H1 (cell line): ENCODE data around the gene RPL37A. TPM values are rescaled to one million over a fixed set of nuclear protein-coding genes. Genes with fewer than 3 reads are reported as not detected.

Source experiments
- CTCF ChIA-PET: fragments of 300-600 bp; sonication (Branson Sonifier 250); formaldehyde crosslinking; loops from one replicate; lab custom pipeline; 2021; ENCODE audit not compliant: partially characterized antibody; lab: Charles Lee
- POLR2A ChIA-PET: fragments of 300-600 bp; sonication (Branson Sonifier 250); formaldehyde crosslinking; loops from one replicate; lab custom pipeline; 2021; ENCODE audit warnings: inconsistent platforms; ENCODE audit not compliant: partially characterized antibody; lab: Charles Lee
- DNase-seq, 2 experiments: peaks; one replicate each; pipeline versions ENCODE4 v3.0.0 to v3.0.0-alpha.2; 2010 to 2022; ENCODE audit warnings: low spot score in 2 of 2, low read depth in 1 of 2, mixed read lengths in 1 of 2
- FAIRE-seq: peaks from 2 replicates; lab custom pipeline; 2011; peaks lifted over from hg19 to GRCh38; lab: Jason Lieb, UNC
- H2AFZ ChIP-seq: 2 replicates; pipeline ENCODE4 v1.8.1; 2012; ENCODE audit warnings: low read length, inconsistent platforms
- H2AK5ac ChIP-seq: 2 replicates; pipeline ENCODE4 v1.6.1; 2013; ENCODE audit warnings: low read depth, low read length
- H2BK120ac ChIP-seq: replicated peaks from 2 replicates; pipeline ENCODE3; 2013; ENCODE audit warnings: low read depth, low read length, inconsistent platforms
- H2BK12ac ChIP-seq: 2 replicates; pipeline ENCODE4 v1.6.1; 2013; ENCODE audit warnings: low read depth, low read length
- H2BK15ac ChIP-seq: 2 replicates; pipeline ENCODE4 v1.6.1; 2013; ENCODE audit warnings: low read length
- H2BK20ac ChIP-seq: 2 replicates; pipeline ENCODE4 v1.6.1; 2013; ENCODE audit warnings: low read length
- H2BK5ac ChIP-seq: 2 replicates; pipeline ENCODE4 v1.6.1; 2013; ENCODE audit warnings: low read depth, low read length
- H3K14ac ChIP-seq: 2 replicates; pipeline ENCODE4 v1.6.1; 2013; ENCODE audit warnings: inconsistent platforms; ENCODE audit not compliant: insufficient read length
- H3K18ac ChIP-seq: 2 replicates; pipeline ENCODE4 v1.6.1; 2013; ENCODE audit warnings: low read length; ENCODE audit errors: extremely low read depth
- H3K23ac ChIP-seq: 2 replicates; pipeline ENCODE4 v1.6.1; 2013; ENCODE audit warnings: inconsistent platforms; ENCODE audit not compliant: insufficient read length
- H3K23me2 ChIP-seq: 2 replicates; pipeline ENCODE4 v1.6.1; 2013; ENCODE audit warnings: low read depth, low read length
- H3K27ac ChIP-seq: 2 replicates; pipeline ENCODE4 v1.6.1; 2011; ENCODE audit warnings: low read depth, low read length, inconsistent platforms
- H3K27me3 ChIP-seq, 4 experiments: replicated peaks in 1 of 4; 1 replicate in 1 of 4; 2 replicates in 3 of 4; pipeline versions ENCODE4 v1.6.1 to v1.8.1; 2011 to 2013; ENCODE audit warnings: low read length in 3 of 4, mild to moderate bottlenecking in 3 of 4, inconsistent platforms in 2 of 4, mixed read lengths in 2 of 4, moderate library complexity in 1 of 4; ENCODE audit not compliant: control insufficient read depth in 3 of 4, insufficient read depth in 3 of 4; ENCODE audit errors: extremely low read depth in 1 of 4
- H3K36me3 ChIP-seq, 4 experiments: 2 replicates each; pipeline versions ENCODE4 v1.6.1 to v1.8.1; 2011 to 2013; ENCODE audit warnings: mild to moderate bottlenecking in 4 of 4, low read length in 3 of 4, moderate library complexity in 2 of 4, control low read depth in 1 of 4, inconsistent platforms in 1 of 4; ENCODE audit not compliant: insufficient read depth in 4 of 4, control insufficient read depth in 2 of 4
- H3K4ac ChIP-seq: replicated peaks from 2 replicates; pipeline ENCODE3; 2013; ENCODE audit warnings: low read length, low read depth, mixed read lengths, inconsistent platforms; ENCODE audit not compliant: insufficient read length
- H3K4me1 ChIP-seq, 4 experiments: replicated peaks in 1 of 4; 1 replicate in 1 of 4; 2 replicates in 3 of 4; pipeline versions ENCODE4 v1.6.1 to v1.8.1; 2011 to 2013; ENCODE audit warnings: low read length in 3 of 4, inconsistent platforms in 2 of 4, mixed read lengths in 1 of 4; ENCODE audit not compliant: insufficient read depth in 4 of 4, control insufficient read depth in 3 of 4
- H3K4me2 ChIP-seq, 2 experiments: 2 replicates each; pipeline versions ENCODE4 v1.6.1 to v1.8.1; 2011 to 2013; ENCODE audit warnings: low read depth in 2 of 2, low read length in 2 of 2, control low read depth in 1 of 2, inconsistent platforms in 1 of 2, mild to moderate bottlenecking in 1 of 2; ENCODE audit not compliant: insufficient read depth in 1 of 2
- H3K4me3 ChIP-seq, 4 experiments: fragments of 200-600, 300-600 bp in 1 of 4; sonication (generic), shearing (Covaris generic), sonication (Bioruptor Twin) in 1 of 4; 2 replicates each; pipeline versions ENCODE4 v1.5.1 to v1.8.1; 2011 to 2016; ENCODE audit warnings: low read length in 4 of 4, low read depth in 3 of 4, control low read depth in 2 of 4, inconsistent platforms in 2 of 4, mild to moderate bottlenecking in 2 of 4, mixed read lengths in 1 of 4, moderate library complexity in 1 of 4; ENCODE audit not compliant: insufficient read depth in 2 of 4; ENCODE audit errors: extremely low read depth in 1 of 4
- H3K56ac ChIP-seq: replicated peaks from 2 replicates; pipeline ENCODE3; 2013; ENCODE audit warnings: low read depth, mild to moderate bottlenecking, mixed read lengths, low read length, inconsistent platforms; ENCODE audit not compliant: insufficient read length
- H3K79me1 ChIP-seq: 2 replicates; pipeline ENCODE4 v1.6.1; 2013; ENCODE audit warnings: low read depth, low read length, control low read depth
- H3K79me2 ChIP-seq, 2 experiments: 2 replicates each; pipeline versions ENCODE4 v1.6.1 to v1.8.1; 2012 to 2013; ENCODE audit warnings: low read length in 2 of 2, mild to moderate bottlenecking in 2 of 2, inconsistent platforms in 1 of 2; ENCODE audit not compliant: insufficient read depth in 2 of 2, control insufficient read depth in 1 of 2
- H3K9ac ChIP-seq, 4 experiments: replicated peaks in 1 of 4; 1 replicate in 1 of 4; 2 replicates in 3 of 4; pipeline versions ENCODE4 v1.6.1 to v1.8.1; 2011 to 2013; ENCODE audit warnings: low read depth in 3 of 4, low read length in 3 of 4, control low read depth in 2 of 4, mild to moderate bottlenecking in 2 of 4, moderate library complexity in 2 of 4, inconsistent platforms in 1 of 4; ENCODE audit errors: extremely low read depth in 1 of 4
- H3K9me3 ChIP-seq, 2 experiments: 2 replicates each; pipeline versions ENCODE4 v1.6.1 to v1.8.1; 2012 to 2013; ENCODE audit warnings: mild to moderate bottlenecking in 2 of 2, moderate library complexity in 2 of 2, control low read depth in 1 of 2, inconsistent platforms in 1 of 2, low read depth in 1 of 2, low read length in 1 of 2, mixed read lengths in 1 of 2; ENCODE audit not compliant: insufficient read depth in 2 of 2
- H4K20me1 ChIP-seq, 2 experiments: replicated peaks in 1 of 2; 2 replicates each; pipeline versions ENCODE3 to v1.8.1; 2011 to 2013; ENCODE audit warnings: inconsistent platforms in 2 of 2, low read length in 2 of 2, mild to moderate bottlenecking in 1 of 2; ENCODE audit not compliant: insufficient read depth in 2 of 2, control insufficient read depth in 1 of 2
- H4K5ac ChIP-seq: 2 replicates; pipeline ENCODE4 v1.6.1; 2013; ENCODE audit warnings: low read length, low read depth, mixed read lengths, inconsistent platforms; ENCODE audit not compliant: insufficient read length
- H4K8ac ChIP-seq: 2 replicates; pipeline ENCODE4 v1.8.0; 2013; ENCODE audit warnings: mild to moderate bottlenecking, moderate library complexity, low read length, inconsistent platforms; ENCODE audit not compliant: insufficient read depth; ENCODE audit errors: extremely low read depth
- H4K91ac ChIP-seq: replicated peaks from 2 replicates; pipeline ENCODE3; 2013; ENCODE audit warnings: low read length, mixed read lengths, inconsistent platforms; ENCODE audit not compliant: insufficient read length
- CBX8 ChIP-seq: fragments of 300-800, 300-1000 bp; sonication (generic); IDR thresholded peaks from 2 replicates; pipeline ENCODE4 v1.7.1; 2016; ENCODE audit warnings: low read depth, low read length, borderline replicate concordance
- CHD2 ChIP-seq: IDR thresholded peaks from 2 replicates; pipeline ENCODE4 v1.6.1; 2012; ENCODE audit warnings: low read length, improper control_type of control experiment
- EP300 ChIP-seq, 2 experiments: IDR thresholded peaks; 1 replicate in 1 of 2; 2 replicates in 1 of 2; pipeline ENCODE4 v1.6.1; 2011 to 2012; ENCODE audit warnings: low read depth in 2 of 2, low read length in 2 of 2, mild to moderate bottlenecking in 2 of 2, borderline replicate concordance in 1 of 2, inconsistent platforms in 1 of 2, moderate library complexity in 1 of 2
- FOSL1 ChIP-seq: IDR thresholded peaks from 2 replicates; pipeline ENCODE4 v1.6.1; 2011; ENCODE audit warnings: mild to moderate bottlenecking, low read depth, low read length, moderate library complexity; ENCODE audit not compliant: insufficient read depth
- POLR2A ChIP-seq, 2 experiments: IDR thresholded peaks; 1 replicate in 1 of 2; 2 replicates in 1 of 2; pipeline ENCODE4 v1.6.1; 2011; ENCODE audit warnings: low read depth in 2 of 2, low read length in 2 of 2, mild to moderate bottlenecking in 2 of 2; ENCODE audit errors: control extremely low read depth in 1 of 2
- POU5F1 ChIP-seq: IDR thresholded peaks from 2 replicates; pipeline ENCODE4 v1.6.1; 2011; ENCODE audit warnings: low read depth, mild to moderate bottlenecking, low read length, moderate library complexity
- RFX5 ChIP-seq: IDR thresholded peaks from 2 replicates; pipeline ENCODE4 v1.6.1; 2011; ENCODE audit warnings: low read depth, low read length, improper control_type of control experiment, borderline replicate concordance
- SIN3A ChIP-seq, 2 experiments: IDR thresholded peaks in 1 of 2; conservative IDR thresholded peaks in 1 of 2; 2 replicates each; pipeline ENCODE4 v1.6.1; 2011 to 2012; ENCODE audit warnings: low read length in 2 of 2, improper control_type of control experiment in 1 of 2, low read depth in 1 of 2, mild to moderate bottlenecking in 1 of 2
- SRF ChIP-seq: IDR thresholded peaks from 2 replicates; pipeline ENCODE4 v1.6.1; 2011; ENCODE audit warnings: mild to moderate bottlenecking, low read depth, low read length, moderate library complexity
- TAF1 ChIP-seq: IDR thresholded peaks from 2 replicates; pipeline ENCODE4 v1.6.1; 2011; ENCODE audit warnings: mild to moderate bottlenecking, low read depth, low read length
- TAF7 ChIP-seq: optimal IDR thresholded peaks from 2 replicates; pipeline ENCODE3; 2011; ENCODE audit warnings: low read depth, mild to moderate bottlenecking, inconsistent platforms, low read length, moderate library complexity, borderline replicate concordance
- TCF12 ChIP-seq: IDR thresholded peaks from 2 replicates; pipeline ENCODE4 v1.6.1; 2011; ENCODE audit warnings: low read depth, mild to moderate bottlenecking, low read length
- TEAD4 ChIP-seq: IDR thresholded peaks from 2 replicates; pipeline ENCODE4 v1.6.1; 2012; ENCODE audit warnings: low read depth, low read length, inconsistent platforms, mixed read lengths
- WGBS, 2 experiments: shearing (Covaris generic) in 1 of 2; methylation state at CpG; one replicate each; pipeline versions ENCODE4 v1.1.6 to v1.1.7; 2013 to 2015; ENCODE audit warnings: low lambda C conversion rate in 2 of 2, mixed read lengths in 2 of 2, inconsistent platforms in 1 of 2, low coverage in 1 of 2, missing lambda C conversion rate in 1 of 2; ENCODE audit not compliant: insufficient replicate concordance in 2 of 2, insufficient coverage in 1 of 2, insufficient read length in 1 of 2; ENCODE audit errors: extremely low coverage in 1 of 2, missing lambda C conversion rate in 1 of 2; 5-methylcytosine and 5-hydroxymethylcytosine counted together
- polyA plus RNA-seq, 7 experiments: library from polyadenylated mRNA; depleted of rRNA in 3 of 7; stranded (reverse) in 5 of 7; unstranded in 2 of 7; fragments of >200 nt in 5 of 7; fragments of 200-250 nt in 2 of 7; gene quantifications; 1 replicate in 5 of 7; 2 replicates in 1 of 7; 4 replicates in 1 of 7; pipeline versions ENCODE4 v1.2.1 to v1.2.3, GENCODE V29; 2011 to 2013; ENCODE audit warnings: missing spikeins in 2 of 7, mixed read lengths in 2 of 7
- total RNA-seq: library from RNA; stranded (reverse); fragmentation: NEBNext Ultra II Directional; extraction: Animal tissue kit (Norgen Biotek cat#: 25700); gene quantifications from 2 replicates; pipeline ENCODE4 v1.2.1, GENCODE V29; 2021
- TF ChIP-seq, protein P1 (sequence below): IDR thresholded peaks from 2 replicates; pipeline ENCODE4 v1.6.1; 2012; ENCODE audit warnings: inconsistent platforms

Gene RPL37A
- total and polyA plus RNA-seq, 2 of the 8 experiments (the other 6 are each of a cell fraction or from before 2014, with no cell fraction given) = 1,737 to 3,180 TPM

- H2BK20ac ChIP-seq = no peak overlapping the region
- DNase-seq (no peak), FAIRE-seq (no peak)
- no peak overlapping the region for H3K4me3 ChIP-seq
- 83% methylated on average over 4 of the region's 4 CpGs; no CpG with 5 or more reads in 1 of the 2 experiments for WGBS, 2 experiments
- H2BK5ac ChIP-seq = no peak overlapping the region
- no peak overlapping the region for H4K8ac ChIP-seq
- no peak overlapping the region for H4K5ac ChIP-seq
- no peak overlapping the region for H2BK15ac ChIP-seq
- H3K56ac ChIP-seq = no peak overlapping the region
- no peak overlapping the region for H3K9ac ChIP-seq
- H2BK120ac ChIP-seq = no peak overlapping the region
- no peak overlapping the region for H2AK5ac ChIP-seq
- H3K4ac ChIP-seq = no peak overlapping the region
- H2BK12ac ChIP-seq = no peak overlapping the region
- no peak overlapping the region for H3K4me2 ChIP-seq
- no peaks in the 10 kb centered on the region for H3K79me1 ChIP-seq
- H3K27ac ChIP-seq = no peak overlapping the region
- H3K9me3 ChIP-seq = no peaks in the 10 kb centered on the region
- H3K27me3 ChIP-seq = no peaks in the 10 kb centered on the region; a peak in 1 of 7 replicates
- no peak overlapping the region for H4K91ac ChIP-seq
- H3K4me1 ChIP-seq = no peaks in the 10 kb centered on the region
- no peak overlapping the region for H2AFZ ChIP-seq
- no peak overlapping the region for H3K14ac ChIP-seq
- no peak overlapping the region for H3K18ac ChIP-seq
- H3K36me3 ChIP-seq = no peaks in the 10 kb centered on the region; a peak in 1 of 8 replicates
- H3K79me2 ChIP-seq = no peaks in the 10 kb centered on the region
- ChIA-PET POLR2A (no interaction called here), CTCF (no interaction called here)
- peaks cover 0 to 4% of the 10 kb centered on the region in 2 experiments for H4K20me1 ChIP-seq
- H3K23me2 ChIP-seq = no peaks in the 10 kb centered on the region; the same call in 1 of the 2 replicates
- no peak overlapping the region for H3K23ac ChIP-seq
- no peak for TF ChIP-seq TAF7
- TF ChIP-seq TCF12 = no peak
- TF ChIP-seq EP300 (IDR thresholded peaks at IDR 0.05; ENCODE audit: borderline replicate concordance in 1 of 2, low read depth in 2 of 2, low read length in 2 of 2) = no peak
- TF ChIP-seq, protein P1, sequence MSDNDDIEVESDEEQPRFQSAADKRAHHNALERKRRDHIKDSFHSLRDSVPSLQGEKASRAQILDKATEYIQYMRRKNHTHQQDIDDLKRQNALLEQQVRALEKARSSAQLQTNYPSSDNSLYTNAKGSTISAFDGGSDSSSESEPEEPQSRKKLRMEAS = no peak
- TF ChIP-seq SRF = no peak
- TF ChIP-seq RFX5 = no peak
- TF ChIP-seq SIN3A (conservative IDR thresholded peaks at IDR 0.05 in 1 of 2, IDR thresholded peaks at IDR 0.05 in 1 of 2; ENCODE audit: low read depth in 1 of 2, low read length in 2 of 2) = no peak
- TF ChIP-seq POU5F1 = no peak
- no peak for TF ChIP-seq TEAD4
- TF ChIP-seq FOSL1 = no peak
- no peak for TF ChIP-seq CHD2
- TF ChIP-seq TAF1 = no peak
- TF ChIP-seq POLR2A (IDR thresholded peaks at IDR 0.05; ENCODE audit: control extremely low read depth in 1 of 2, low read depth in 2 of 2, low read length in 2 of 2) = no peak
- TF ChIP-seq CBX8 = no peak
These were observed 40.5 kb downstream of the RPL37A start for GRCh38 chr2:216539120-216539519.
